NOMO-1 treated with dmso at 0.1 percent for 144 hours (cell line): ENCODE results near the gene TNC.

ENCODE experiments used
- DNase-seq: peaks from one replicate; lab custom pipeline; 2025; ENCODE audit not compliant: unreplicated experiment; lab: John Stamatoyannopoulos, UW

TNC gene

GRCh38 chr9:114981063-114981462 is 136.9 kb downstream of the TNC start:
- no peak for DNase-seq

- DNase-seq, result no peak
These were observed 144.7 kb downstream of the TNC start for GRCh38 chr9:114973216-114973615.

DNA sequence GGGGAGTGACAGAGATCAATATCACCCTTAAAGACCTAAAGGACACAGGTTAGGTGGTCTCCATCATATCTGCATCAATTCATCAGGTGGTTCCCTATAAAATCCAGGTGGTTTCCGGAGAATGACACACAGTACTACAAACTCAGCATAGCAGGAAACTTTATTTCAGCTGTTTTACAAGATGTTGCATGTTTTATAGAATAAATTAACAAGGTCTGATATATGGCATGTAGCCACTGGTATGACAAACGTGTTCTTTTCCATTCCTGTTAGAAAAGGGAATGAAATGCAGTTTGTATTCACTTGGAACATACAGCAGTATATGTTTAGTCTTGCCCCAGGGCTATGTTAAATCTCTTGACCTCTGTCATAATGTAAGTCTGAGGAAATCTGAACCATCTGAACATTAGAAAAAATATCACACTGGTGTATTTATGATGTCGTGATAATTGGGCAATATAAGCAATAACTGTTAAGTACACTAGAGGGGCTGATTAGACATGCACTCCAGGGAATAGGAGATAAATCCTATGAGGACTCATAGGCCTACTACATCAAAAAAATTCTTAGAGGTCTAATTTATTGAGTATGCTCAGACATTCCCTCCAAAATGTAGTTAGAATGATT is 145.3 kb downstream of the TNC start:
- no peak for DNase-seq
